Gastroesophageal sphincter (tissue), 3 donors: ENCODE results near the gene PLAC1.

Experiments
- CTCF ChIP-seq, 4 experiments: fragments of 200-600 bp in 2 of 4; fragments of 450-650 bp in 2 of 4; sonication (generic) in 1 of 4; IDR thresholded peaks; one replicate each; pipeline ENCODE4 v1.5.1; 2017 to 2019; ENCODE audit warnings: antibody characterized with exemption in 4 of 4, mild to moderate bottlenecking in 2 of 4, moderate library complexity in 2 of 4
- EP300 ChIP-seq: sonication (generic); formaldehyde crosslinking; IDR thresholded peaks from one replicate; pipeline ENCODE4 v1.6.1; 2017; ENCODE audit warnings: antibody characterized with exemption, mild to moderate bottlenecking
- POLR2A ChIP-seq, 2 donors: fragments of 450-650 bp; IDR thresholded peaks; one replicate each; pipeline ENCODE4 v1.6.1; 2017; ENCODE audit warnings: antibody characterized with exemption in 2 of 2, mild to moderate bottlenecking in 2 of 2, moderate library complexity in 1 of 2
- POLR2AphosphoS5 ChIP-seq: sonication (generic); formaldehyde crosslinking; IDR thresholded peaks from one replicate; pipeline ENCODE4 v1.6.1; 2017; ENCODE audit warnings: antibody characterized with exemption

GRCh38 chrX:134572816-134573682, 85.2 kb downstream of the PLAC1 start:
- no peak for TF ChIP-seq CTCF (IDR thresholded peaks at IDR 0.05)
- no peak for TF ChIP-seq POLR2AphosphoS5
- no peak for TF ChIP-seq EP300
- TF ChIP-seq POLR2A (IDR thresholded peaks at IDR 0.05), result no peak
